ENCODE data around the gene AFDN. TPM values are rescaled to one million over a fixed set of nuclear protein-coding genes. Genes with fewer than 3 reads are reported as not detected.

AFDN gene
- total RNA-seq, 2 experiments from 2014 or later: 38.7 to 94.6 TPM

DNA sequence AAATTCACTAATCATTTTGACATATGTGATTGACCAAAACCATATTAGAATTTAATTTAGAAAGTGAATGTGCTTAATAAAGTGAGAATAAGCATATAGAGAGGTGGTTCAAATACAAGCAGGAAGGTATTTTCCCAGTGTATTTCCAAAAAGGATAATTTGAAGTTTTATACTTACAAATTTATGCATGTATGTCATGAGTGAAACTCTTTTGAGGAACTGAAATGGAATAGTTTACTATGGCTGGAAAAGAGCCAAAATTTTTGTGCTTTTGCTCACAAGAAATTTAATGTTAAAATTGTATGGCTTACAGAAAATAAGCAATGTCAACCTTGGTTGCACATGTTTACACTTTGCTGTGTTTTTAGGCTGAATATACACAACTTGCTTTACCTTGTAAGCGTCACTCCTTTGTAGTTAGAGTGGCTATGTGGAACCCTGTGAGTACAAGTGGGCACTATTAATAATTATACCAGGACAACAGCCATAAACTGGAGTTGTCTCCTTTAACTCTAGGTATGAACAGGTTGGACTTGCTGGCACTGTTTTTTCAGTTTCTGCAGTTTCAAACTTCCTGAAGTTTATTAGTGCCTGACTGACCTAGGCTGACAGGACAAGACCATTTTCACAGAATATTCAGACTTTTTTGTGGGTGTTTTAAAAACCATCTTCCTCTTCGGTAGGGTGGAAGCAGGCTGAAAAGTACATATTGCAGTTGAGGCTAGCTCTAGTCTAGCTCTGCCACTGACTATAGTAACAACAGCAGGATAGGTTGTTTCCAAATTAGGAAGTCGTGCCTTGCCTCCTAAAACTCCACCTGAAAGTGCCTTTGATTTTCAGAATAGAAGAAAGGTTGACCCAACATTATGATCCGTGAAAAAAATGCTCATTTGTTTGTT is 6.0 kb downstream of the AFDN start:
- ATAC-seq (peak; percentile 61), DNase-seq (no peak)
- Mint-ChIP-seq H3K27ac (peak overlapping the region; percentile 32), H3K27me3 (peaks cover 52% of the 10 kb centered on the region), H3K4me3 (peak overlapping the region; percentile 47), H3K9me3 (ENCODE audit: low read depth) (no peaks in the 10 kb centered on the region), H3K4me1 (peaks cover 54% of the 10 kb centered on the region), H3K36me3 (peaks cover 1% of the 10 kb centered on the region)
- CTCF ChIA-PET: interaction anchor here (0.5 kb wide), 1 partner anchor 150 kb away, joined by 3 read pairs; no protein-coding TSS in a partner anchor

DNA sequence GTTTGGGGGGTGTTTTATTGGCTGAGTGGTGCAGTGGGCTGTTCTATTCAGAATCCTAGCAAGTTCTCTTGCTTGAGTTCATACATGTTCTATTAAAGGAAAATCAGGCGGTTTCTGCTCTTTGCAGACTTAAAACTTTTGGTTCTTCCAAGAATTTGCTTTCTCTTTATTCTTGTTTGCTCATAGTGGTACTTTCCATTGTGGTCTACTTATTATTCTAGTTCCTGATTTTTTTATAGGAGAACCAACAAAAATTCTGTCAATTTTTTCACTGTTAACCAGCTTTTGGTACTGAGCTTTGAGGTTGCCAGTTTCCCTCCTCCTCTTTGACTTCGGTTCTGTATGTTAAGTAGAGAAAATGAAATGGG is 6.7 kb downstream of the AFDN start:
- H3K27me3 Mint-ChIP-seq: peaks cover 46% of the 10 kb centered on the region
- no peak for DNase-seq
- H3K27ac Mint-ChIP-seq: peak overlapping the region; percentile 32
- H3K4me3 Mint-ChIP-seq: peak overlapping the region; percentile 47
- peak; percentile 58 for ATAC-seq
- CTCF ChIA-PET: interaction anchor here (0.5 kb wide), 1 partner anchor 151 kb away, joined by 3 read pairs; no protein-coding TSS in a partner anchor
- no peaks in the 10 kb centered on the region for H3K9me3 Mint-ChIP-seq (ENCODE audit: low read depth)
- no peaks in the 10 kb centered on the region for H3K36me3 Mint-ChIP-seq
- H3K4me1 Mint-ChIP-seq: peaks cover 48% of the 10 kb centered on the region

DNA sequence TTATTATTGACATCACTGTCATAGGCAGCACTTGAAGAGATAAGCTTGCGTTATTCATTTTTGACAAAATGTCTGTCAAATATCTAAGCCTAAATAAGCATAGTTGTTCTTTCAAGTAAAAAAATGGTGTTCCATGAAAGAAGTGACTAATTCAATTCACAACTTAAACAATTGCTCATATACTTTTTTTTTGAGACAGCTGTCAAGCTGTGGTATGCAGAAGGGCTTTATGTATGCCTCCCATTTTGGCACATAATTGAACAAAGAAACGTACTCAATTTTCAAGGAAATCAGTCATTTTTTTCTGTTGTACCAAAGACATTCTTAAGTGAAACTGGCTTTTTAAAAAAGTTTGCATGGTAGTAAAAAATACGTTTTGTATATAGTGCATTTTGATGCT is 8.5 kb downstream of the AFDN start:
- Mint-ChIP-seq H3K4me1 (peaks cover 39% of the 10 kb centered on the region), H3K36me3 (no peaks in the 10 kb centered on the region), H3K9me3 (ENCODE audit: low read depth) (no peaks in the 10 kb centered on the region), H3K27me3 (peaks cover 29% of the 10 kb centered on the region), H3K27ac (no peak overlapping the region), H3K4me3 (no peak overlapping the region)
- DNase-seq (no peak), ATAC-seq (no peak)
- CTCF ChIA-PET: no interaction called here

DNA sequence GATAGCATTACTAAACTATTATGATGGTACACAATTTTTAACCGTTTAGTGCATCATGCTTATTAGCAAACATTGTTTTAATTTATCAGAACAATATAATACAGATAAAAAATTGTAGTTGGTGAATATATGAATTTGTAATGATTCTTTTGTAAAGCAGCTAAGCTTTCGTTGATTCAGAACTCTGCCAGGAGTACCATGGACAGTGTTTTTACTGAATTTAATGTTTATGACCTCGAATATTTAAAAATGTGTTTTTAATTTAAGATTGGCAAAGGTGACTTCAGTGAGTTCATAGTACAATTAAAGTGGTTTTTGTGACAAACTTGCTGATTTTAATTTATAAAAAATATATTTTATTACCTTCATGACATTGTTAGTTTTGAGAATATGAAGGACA is 10.0 kb downstream of the AFDN start:
- H3K36me3 Mint-ChIP-seq: no peaks in the 10 kb centered on the region
- no peak overlapping the region for H3K27ac Mint-ChIP-seq
- no peaks in the 10 kb centered on the region for H3K9me3 Mint-ChIP-seq (ENCODE audit: low read depth)
- peaks cover 26% of the 10 kb centered on the region for H3K27me3 Mint-ChIP-seq
- H3K4me1 Mint-ChIP-seq: peaks cover 26% of the 10 kb centered on the region
- DNase-seq: no peak
- ATAC-seq: no peak
- CTCF ChIA-PET: no interaction called here
- H3K4me3 Mint-ChIP-seq: no peak overlapping the region

DNA sequence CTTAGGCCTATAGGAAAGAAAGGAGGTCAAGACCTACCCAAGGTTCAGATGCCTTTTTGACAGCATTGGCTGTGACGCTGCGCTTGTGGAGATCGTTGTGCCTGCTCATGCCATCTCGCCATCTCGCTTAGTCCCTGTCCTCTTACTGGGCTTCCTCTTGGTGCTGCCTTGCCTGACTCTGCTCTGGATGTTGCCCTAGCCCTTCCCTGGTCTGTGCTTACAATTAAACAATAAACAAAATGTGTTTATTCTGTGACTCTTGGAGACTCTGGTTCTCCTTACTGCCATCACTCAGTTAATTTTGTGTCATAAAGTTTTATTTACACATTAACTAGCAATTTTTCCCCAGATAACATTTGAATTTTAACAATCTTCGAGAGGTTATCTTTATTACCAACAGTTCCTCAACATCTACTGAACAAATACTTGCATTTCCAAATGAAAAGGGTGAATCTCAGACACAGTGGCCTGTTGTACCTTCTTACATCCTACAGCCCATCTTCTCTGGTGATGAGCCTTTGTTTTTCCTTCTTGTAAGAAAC is 11.6 kb downstream of the AFDN start:
- Mint-ChIP-seq H3K4me1 (peaks cover 13% of the 10 kb centered on the region), H3K27ac (no peak overlapping the region), H3K36me3 (no peaks in the 10 kb centered on the region), H3K9me3 (ENCODE audit: low read depth) (no peaks in the 10 kb centered on the region), H3K27me3 (peaks cover 21% of the 10 kb centered on the region), H3K4me3 (no peak overlapping the region)
- CTCF ChIA-PET: no interaction called here
- ATAC-seq: no peak
- no peak for DNase-seq

DNA sequence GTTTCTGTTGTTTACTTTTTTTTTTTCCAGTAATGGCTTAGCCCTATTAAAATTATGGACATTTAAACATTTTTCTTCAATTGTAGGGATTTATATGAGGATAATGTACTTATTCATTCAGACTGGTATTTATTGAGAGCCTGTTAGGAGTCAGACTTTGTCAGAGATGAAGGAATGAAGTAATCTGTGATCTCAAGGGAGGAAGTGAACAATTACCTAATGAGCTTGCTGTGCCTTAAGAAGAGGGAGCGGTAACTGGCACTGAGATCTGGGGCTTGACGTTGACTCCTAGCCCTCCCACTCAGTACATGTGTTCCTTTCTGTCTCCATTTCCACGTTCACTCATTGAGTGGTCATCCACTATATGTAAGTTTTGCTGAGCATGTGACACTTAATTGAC is 12.6 kb downstream of the AFDN start:
- no peak overlapping the region for H3K4me3 Mint-ChIP-seq
- no peak for ATAC-seq
- H3K27ac Mint-ChIP-seq: no peak overlapping the region
- DNase-seq: no peak
- H3K9me3 Mint-ChIP-seq (ENCODE audit: low read depth): no peaks in the 10 kb centered on the region
- H3K27me3 Mint-ChIP-seq: peaks cover 19% of the 10 kb centered on the region
- H3K4me1 Mint-ChIP-seq: peaks cover 6% of the 10 kb centered on the region
- H3K36me3 Mint-ChIP-seq: no peaks in the 10 kb centered on the region
- CTCF ChIA-PET: no interaction called here

DNA sequence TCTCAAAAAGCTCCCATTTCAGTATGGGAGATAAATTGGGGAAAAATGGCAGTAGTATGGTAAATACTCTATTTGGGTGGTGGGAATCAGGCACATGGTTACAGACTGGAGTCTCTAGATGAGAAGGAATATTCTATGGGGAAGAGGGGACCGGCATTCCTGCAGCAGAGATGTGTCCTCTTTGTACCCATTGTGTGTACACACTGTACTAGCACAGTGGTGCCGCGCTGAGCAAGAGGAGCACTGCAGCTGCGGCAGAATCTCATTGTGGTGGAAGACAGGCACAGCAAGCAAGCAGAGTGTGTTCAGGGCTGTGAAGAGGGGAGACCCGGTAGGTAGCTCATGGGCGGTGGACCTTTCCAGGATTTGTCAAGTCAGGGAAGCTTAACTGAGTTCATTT is 13.0 kb downstream of the AFDN start:
- CTCF ChIA-PET: no interaction called here
- Mint-ChIP-seq H3K27me3 (peaks cover 16% of the 10 kb centered on the region), H3K4me3 (no peak overlapping the region), H3K9me3 (ENCODE audit: low read depth) (no peaks in the 10 kb centered on the region), H3K27ac (no peak overlapping the region), H3K36me3 (no peaks in the 10 kb centered on the region), H3K4me1 (peaks cover 3% of the 10 kb centered on the region)
- DNase-seq: no peak
- ATAC-seq: no peak

DNA sequence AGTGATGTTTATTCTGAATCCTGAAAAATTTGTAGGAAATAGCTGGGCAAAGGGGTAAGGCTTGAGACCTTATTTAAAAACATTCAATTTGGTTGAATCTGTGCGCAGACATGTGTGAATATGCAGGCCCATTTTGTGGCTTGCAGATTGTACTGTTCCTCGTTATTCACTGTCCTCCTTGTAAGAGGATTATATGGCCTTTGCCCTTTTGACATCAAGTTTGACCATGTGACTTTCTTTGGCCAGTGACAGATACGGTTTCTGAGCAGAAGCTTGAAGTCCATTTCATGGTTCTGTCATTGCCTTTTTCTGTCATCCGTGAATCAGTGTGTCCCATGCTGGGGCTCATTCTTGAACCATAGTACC is 13.4 kb downstream of the AFDN start:
- no peak for ATAC-seq
- no peak for DNase-seq
- H3K27me3 Mint-ChIP-seq: peaks cover 12% of the 10 kb centered on the region
- no peaks in the 10 kb centered on the region for H3K36me3 Mint-ChIP-seq
- no peak overlapping the region for H3K4me3 Mint-ChIP-seq
- no peaks in the 10 kb centered on the region for H3K9me3 Mint-ChIP-seq (ENCODE audit: low read depth)
- CTCF ChIA-PET: no interaction called here
- H3K4me1 Mint-ChIP-seq: no peaks in the 10 kb centered on the region
- H3K27ac Mint-ChIP-seq: no peak overlapping the region

DNA sequence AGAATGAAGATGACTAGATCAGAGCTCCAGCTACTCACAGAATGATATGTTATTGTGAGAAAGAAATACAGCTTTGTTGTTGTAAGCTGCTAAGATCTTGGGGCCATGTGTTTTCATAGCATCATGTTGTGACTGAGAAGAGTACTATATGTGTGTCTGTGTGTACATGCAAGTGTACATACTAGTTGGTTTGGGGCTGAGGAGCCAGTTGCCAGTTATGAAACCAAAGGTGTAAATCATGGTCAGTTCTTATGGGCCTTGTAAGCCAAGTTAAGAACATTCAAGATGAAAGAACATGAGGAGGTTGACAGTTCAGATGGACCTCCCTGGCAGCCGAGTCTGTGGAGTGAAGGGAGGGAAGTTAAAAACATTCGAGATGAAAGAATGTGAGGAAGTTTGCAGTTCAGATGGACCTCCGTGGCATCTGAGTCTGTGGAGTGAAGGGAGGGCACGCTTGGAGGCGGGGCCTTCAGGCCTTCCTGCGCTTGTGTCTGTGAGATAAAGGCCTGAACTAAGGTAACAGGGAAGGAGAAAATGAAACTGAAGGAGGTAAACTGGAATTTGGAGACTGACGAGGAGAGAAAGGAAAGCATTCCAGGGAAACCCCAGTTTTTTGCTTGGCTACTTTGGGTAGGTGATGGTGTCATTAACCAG is 13.9 kb downstream of the AFDN start:
- CTCF ChIA-PET: no interaction called here

DNA sequence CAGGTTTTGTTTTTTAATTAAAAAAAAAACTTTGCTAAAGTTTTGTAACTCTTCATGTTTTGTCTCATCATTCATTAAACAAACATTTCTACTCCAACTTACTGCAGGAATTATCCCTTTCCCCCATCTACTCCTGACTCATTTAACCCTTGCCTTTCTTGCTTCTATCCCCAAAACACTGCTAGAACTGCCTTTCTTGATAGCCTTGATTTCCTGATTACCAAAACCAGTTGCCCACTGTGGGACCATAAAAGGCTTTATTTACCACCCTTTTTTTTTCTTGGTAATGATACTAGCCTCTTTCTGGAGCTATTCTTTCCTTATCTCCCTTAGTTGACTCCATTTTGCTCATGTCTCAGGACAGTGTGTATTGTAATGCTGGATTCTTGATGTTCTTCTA is 15.3 kb downstream of the AFDN start:
- CTCF ChIA-PET: no interaction called here
- H3K36me3 Mint-ChIP-seq: no peaks in the 10 kb centered on the region
- peaks cover 12% of the 10 kb centered on the region for H3K27me3 Mint-ChIP-seq
- H3K4me1 Mint-ChIP-seq: no peaks in the 10 kb centered on the region
- no peak overlapping the region for H3K27ac Mint-ChIP-seq
- ATAC-seq (no peak), DNase-seq (no peak)
- H3K9me3 Mint-ChIP-seq (ENCODE audit: low read depth): no peaks in the 10 kb centered on the region
- no peak overlapping the region for H3K4me3 Mint-ChIP-seq

More for the DNA sequence above, 13.9 kb downstream of the AFDN start:
- ATAC-seq (no peak), DNase-seq (no peak)
- H3K9me3 Mint-ChIP-seq (ENCODE audit: low read depth): no peaks in the 10 kb centered on the region
- H3K27ac Mint-ChIP-seq: no peak overlapping the region
- no peaks in the 10 kb centered on the region for H3K4me1 Mint-ChIP-seq
- no peaks in the 10 kb centered on the region for H3K36me3 Mint-ChIP-seq
- H3K27me3 Mint-ChIP-seq: peaks cover 12% of the 10 kb centered on the region
- H3K4me3 Mint-ChIP-seq: no peak overlapping the region

DNA sequence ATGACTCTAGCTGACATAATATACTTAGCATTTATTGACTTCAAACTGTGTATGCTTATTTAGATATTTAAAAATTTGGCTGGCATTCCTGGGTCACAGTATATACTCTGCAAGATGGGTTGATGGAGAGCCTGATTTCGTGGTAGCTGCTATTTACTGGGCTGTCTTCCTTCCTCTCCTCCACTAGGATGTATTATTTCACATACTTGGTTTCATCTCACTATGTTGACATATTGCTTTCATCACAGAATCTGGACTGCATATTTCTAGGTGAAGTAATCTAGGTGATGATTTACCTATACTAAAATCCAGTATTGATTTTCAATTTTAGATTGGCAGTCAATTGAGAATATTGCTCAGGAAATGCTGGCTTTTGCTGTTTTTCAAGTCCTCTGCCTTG is 15.7 kb downstream of the AFDN start:
- ATAC-seq (no peak), DNase-seq (no peak)
- no peaks in the 10 kb centered on the region for H3K4me1 Mint-ChIP-seq
- no peaks in the 10 kb centered on the region for H3K36me3 Mint-ChIP-seq
- H3K27ac Mint-ChIP-seq: no peak overlapping the region
- peaks cover 12% of the 10 kb centered on the region for H3K27me3 Mint-ChIP-seq
- CTCF ChIA-PET: no interaction called here
- no peak overlapping the region for H3K4me3 Mint-ChIP-seq
- H3K9me3 Mint-ChIP-seq (ENCODE audit: low read depth): no peaks in the 10 kb centered on the region

DNA sequence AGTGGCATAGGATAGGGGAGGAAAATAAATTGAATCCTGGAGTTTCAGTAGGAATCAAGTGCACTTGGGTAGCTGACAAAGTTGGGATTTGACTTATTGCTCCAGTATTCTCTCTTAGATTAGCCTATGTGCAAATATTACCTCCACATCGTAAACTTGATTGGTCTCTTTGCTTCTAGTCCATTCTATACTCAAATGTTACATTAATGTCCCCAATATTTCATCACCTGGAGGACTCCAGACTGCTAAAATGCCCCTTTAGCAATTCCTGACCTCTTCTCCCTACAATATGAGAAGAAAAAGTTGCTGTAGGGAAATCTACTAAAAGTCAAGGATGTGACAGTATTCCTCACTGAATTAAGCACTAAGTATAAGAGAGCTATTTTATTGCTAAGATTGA is 16.3 kb downstream of the AFDN start:
- H3K4me1 Mint-ChIP-seq: no peaks in the 10 kb centered on the region
- CTCF ChIA-PET: no interaction called here
- H3K27me3 Mint-ChIP-seq: peaks cover 12% of the 10 kb centered on the region

DNA sequence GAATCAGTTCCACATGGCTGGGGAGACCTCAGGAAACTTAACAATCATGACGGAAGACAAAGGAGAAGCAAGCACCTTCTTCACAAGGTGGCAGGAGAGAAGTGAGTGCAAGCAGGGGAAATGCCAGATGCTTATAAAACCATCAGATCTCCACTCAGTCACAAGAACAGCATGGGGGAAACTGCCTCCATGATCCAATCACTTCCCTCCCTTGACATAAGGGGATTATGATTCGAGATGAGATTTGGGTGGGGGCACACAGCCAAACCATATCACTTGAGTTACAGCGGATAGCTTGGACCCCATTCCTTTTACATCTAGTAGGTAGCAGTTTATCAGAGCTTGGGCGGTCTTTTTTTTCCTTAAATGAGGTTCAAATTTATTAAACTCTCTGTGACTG is 19.1 kb downstream of the AFDN start:
- CTCF ChIA-PET: no interaction called here
- no peak overlapping the region for H3K4me3 Mint-ChIP-seq
- H3K27ac Mint-ChIP-seq: no peak overlapping the region

More for the DNA sequence above, 16.3 kb downstream of the AFDN start:
- no peak for DNase-seq
- no peaks in the 10 kb centered on the region for H3K36me3 Mint-ChIP-seq
- no peak overlapping the region for H3K4me3 Mint-ChIP-seq
- no peak overlapping the region for H3K27ac Mint-ChIP-seq
- no peaks in the 10 kb centered on the region for H3K9me3 Mint-ChIP-seq (ENCODE audit: low read depth)
- ATAC-seq: no peak

More for the DNA sequence above, 19.1 kb downstream of the AFDN start:
- no peaks in the 10 kb centered on the region for H3K36me3 Mint-ChIP-seq
- H3K4me1 Mint-ChIP-seq: peaks cover 2% of the 10 kb centered on the region
- H3K9me3 Mint-ChIP-seq (ENCODE audit: low read depth): no peaks in the 10 kb centered on the region
- H3K27me3 Mint-ChIP-seq: peaks cover 20% of the 10 kb centered on the region
- ATAC-seq (no peak), DNase-seq (no peak)

All from activated CD8-positive, alpha-beta memory T cell treated with anti-CD3 and anti-CD28 coated beads, Interleukin-2, amount 10 ng/mL, durations not matched to agents 7 days and 5 days (primary cell).